Left lung (tissue), 10 donors: Measurements from ENCODE around the gene INPP1. TPM values are rescaled to one million over a fixed set of nuclear protein-coding genes. Genes with fewer than 3 reads are reported as not detected.

ENCODE experiments used
- ATAC-seq: fragments of 200-7000 bp; cut with Tn5 transposase; one replicate; pipeline ENCODE4 v1.9.1; 2020; ENCODE audit warnings: moderate library complexity
- DNase-seq, 4 donors: peaks; one replicate each; pipeline ENCODE4 v3.0.0-alpha.2; 2013 to 2020
- H3K27ac ChIP-seq, 2 donors: fragments of 200-600 bp; sonication (generic) in 1 of 2; one replicate each; pipeline versions ENCODE4 v1.5.0 to v1.8.0; 2020 to 2021
- H3K27me3 ChIP-seq, 2 donors: fragments of 200-600 bp; sonication (generic) in 1 of 2; one replicate each; pipeline versions ENCODE4 v1.5.0 to v1.8.0; 2020 to 2021
- H3K36me3 ChIP-seq, 2 donors: fragments of 200-600 bp; sonication (generic) in 1 of 2; one replicate each; pipeline versions ENCODE4 v1.5.0 to v1.8.0; 2020 to 2021
- H3K4me1 ChIP-seq, 2 donors: fragments of 200-600 bp; one replicate each; pipeline ENCODE4 v1.8.0; 2021
- H3K4me3 ChIP-seq, 2 donors: fragments of 200-600 bp; sonication (generic) in 1 of 2; one replicate each; pipeline versions ENCODE4 v1.5.0 to v1.8.0; 2020 to 2021; ENCODE audit warnings: mild to moderate bottlenecking in 1 of 2
- H3K9me3 ChIP-seq, 2 donors: fragments of 200-600 bp; sonication (generic) in 1 of 2; one replicate each; pipeline versions ENCODE4 v1.5.0 to v1.8.0; 2020 to 2021
- intact Hi-C, 2 donors: fragments of 100-400 bp; cut with DNase I; formaldehyde crosslinking; loops; one replicate each; pipeline versions ENCODE4 v1.11.2 to v1.14.2; 2022
- polyA plus RNA-seq, 6 donors: library from polyadenylated mRNA; unstranded; fragments of 120-200 nt; gene quantifications; one replicate each; pipeline ENCODE4 v1.2.1, GENCODE V29; 2013; ENCODE audit not compliant: insufficient read length in 6 of 6
- total RNA-seq, 2 donors: library from RNA; stranded (reverse); fragmentation: NEBNext Ultra II Directional; extraction: Animal tissue kit (Norgen Biotek cat#: 25700); gene quantifications; one replicate each; pipeline ENCODE4 v1.2.1, GENCODE V29; 2021
- TF ChIP-seq, protein P1 (sequence below), 2 donors: fragments of 200-600 bp; sonication (generic) in 1 of 2; IDR thresholded peaks; one replicate each; pipeline versions ENCODE4 v1.5.0 to v1.8.0; 2021; ENCODE audit warnings: antibody characterized with exemption in 2 of 2
- donor health status: DM: no; HTN: yes; CAD: no.
- donor health status: DM: no; HTN: no; CAD: no.

Gene INPP1
- total and polyA plus RNA-seq, 8 donors, result 21.0 to 35.2 (median 26.7) TPM

- no peak for ATAC-seq
Observed at GRCh38 chr2:190338453-190338852, 4.9 kb upstream of the INPP1 start.

DNA sequence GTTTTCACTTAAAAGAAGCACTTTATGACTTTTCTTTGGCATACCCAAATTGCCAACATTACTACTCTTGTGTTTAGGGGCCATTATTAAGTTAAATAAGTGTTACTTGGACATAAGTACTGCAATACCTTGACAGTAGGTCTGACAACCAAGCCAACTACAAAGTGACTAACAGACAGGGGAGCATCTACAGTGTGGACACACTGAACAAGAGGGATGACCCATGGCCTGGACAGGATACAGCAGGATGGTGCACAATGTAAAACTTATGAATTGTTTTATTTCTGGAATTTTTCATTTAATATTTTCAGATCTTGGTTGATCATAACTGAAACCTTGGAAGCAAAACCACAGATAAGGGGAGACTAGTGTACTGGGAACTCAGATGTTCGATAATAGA lies 4.0 kb upstream of the INPP1 start:
- Histone ChIP-seq H3K27ac (no peak overlapping the region), H3K4me1 (peaks cover 0 to 12% of the 10 kb centered on the region in 2 donors), H3K36me3 (no peaks in the 10 kb centered on the region), H3K4me3 (no peak overlapping the region), H3K27me3 (no peaks in the 10 kb centered on the region), H3K9me3 (no peaks in the 10 kb centered on the region)
- DNase-seq (no peak), ATAC-seq (no peak)
- TF ChIP-seq, protein P1, sequence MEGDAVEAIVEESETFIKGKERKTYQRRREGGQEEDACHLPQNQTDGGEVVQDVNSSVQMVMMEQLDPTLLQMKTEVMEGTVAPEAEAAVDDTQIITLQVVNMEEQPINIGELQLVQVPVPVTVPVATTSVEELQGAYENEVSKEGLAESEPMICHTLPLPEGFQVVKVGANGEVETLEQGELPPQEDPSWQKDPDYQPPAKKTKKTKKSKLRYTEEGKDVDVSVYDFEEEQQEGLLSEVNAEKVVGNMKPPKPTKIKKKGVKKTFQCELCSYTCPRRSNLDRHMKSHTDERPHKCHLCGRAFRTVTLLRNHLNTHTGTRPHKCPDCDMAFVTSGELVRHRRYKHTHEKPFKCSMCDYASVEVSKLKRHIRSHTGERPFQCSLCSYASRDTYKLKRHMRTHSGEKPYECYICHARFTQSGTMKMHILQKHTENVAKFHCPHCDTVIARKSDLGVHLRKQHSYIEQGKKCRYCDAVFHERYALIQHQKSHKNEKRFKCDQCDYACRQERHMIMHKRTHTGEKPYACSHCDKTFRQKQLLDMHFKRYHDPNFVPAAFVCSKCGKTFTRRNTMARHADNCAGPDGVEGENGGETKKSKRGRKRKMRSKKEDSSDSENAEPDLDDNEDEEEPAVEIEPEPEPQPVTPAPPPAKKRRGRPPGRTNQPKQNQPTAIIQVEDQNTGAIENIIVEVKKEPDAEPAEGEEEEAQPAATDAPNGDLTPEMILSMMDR (IDR thresholded peaks at IDR 0.05), result no peak
- intact Hi-C loops, result no loop called here

More at GRCh38 chr2:190338453-190338852, 4.9 kb upstream of the INPP1 start:
- H3K4me1 ChIP-seq, result peaks cover 0 to 10% of the 10 kb centered on the region in 2 donors
- TF ChIP-seq, protein P1 (IDR thresholded peaks at IDR 0.05), result no peak
- H3K9me3 ChIP-seq, result no peaks in the 10 kb centered on the region
- no peaks in the 10 kb centered on the region for H3K27me3 ChIP-seq
- H3K36me3 ChIP-seq, result no peaks in the 10 kb centered on the region
- H3K4me3 ChIP-seq, result no peak overlapping the region
- DNase-seq, result no peak
- no peak overlapping the region for H3K27ac ChIP-seq
- intact Hi-C loops, result no loop called here

- TF ChIP-seq, protein P1 (IDR thresholded peaks at IDR 0.05), result no peak
- no peak for ATAC-seq
- no peaks in the 10 kb centered on the region for H3K36me3 ChIP-seq
- DNase-seq, result no peak
- H3K4me3 ChIP-seq, result no peak overlapping the region
- peaks cover 5 to 19% of the 10 kb centered on the region in 2 donors for H3K4me1 ChIP-seq
- H3K27me3 ChIP-seq, result no peaks in the 10 kb centered on the region
- no peak overlapping the region for H3K27ac ChIP-seq
- intact Hi-C loops, result no loop called here
- no peaks in the 10 kb centered on the region for H3K9me3 ChIP-seq
Observed at GRCh38 chr2:190340369-190340768, 3.0 kb upstream of the INPP1 start.

- intact Hi-C loops, result no loop called here
- DNase-seq, result no peak
- Histone ChIP-seq H3K27ac (peak overlapping the region in 1 of 2 donors; percentile 94), H3K36me3 (no peaks in the 10 kb centered on the region), H3K4me3 (no peak overlapping the region), H3K27me3 (no peaks in the 10 kb centered on the region), H3K4me1 (peaks cover 5 to 32% of the 10 kb centered on the region in 2 donors), H3K9me3 (no peaks in the 10 kb centered on the region)
- TF ChIP-seq, protein P1 (IDR thresholded peaks at IDR 0.05), result no peak
- ATAC-seq, result no peak
Observed at GRCh38 chr2:190342611-190343010, 778 bp upstream of the INPP1 start.

DNA sequence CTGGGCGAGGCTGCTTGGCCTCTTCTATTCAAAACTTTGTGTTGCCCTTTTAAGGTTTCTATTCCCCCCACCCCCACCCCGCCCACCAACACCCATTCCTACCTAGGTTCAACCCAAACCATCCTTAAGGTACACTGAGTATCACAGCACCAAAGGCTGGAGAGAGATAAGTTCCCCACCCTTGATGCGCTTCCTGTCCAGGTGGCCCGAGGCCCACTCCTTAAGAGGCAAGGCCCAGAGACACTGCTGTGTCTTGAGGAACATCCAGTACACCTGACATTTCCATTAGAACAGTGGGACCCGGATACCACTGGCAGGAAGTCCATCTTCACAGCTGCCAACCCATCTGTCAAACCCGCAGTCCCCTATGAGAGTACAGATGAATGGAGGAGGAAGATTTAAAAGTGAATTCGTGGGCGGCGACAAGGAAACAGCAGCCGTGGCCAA lies 277 bp upstream of the INPP1 start:
- H3K4me3 ChIP-seq, result peak overlapping the region; percentile 66 to 72

More for the DNA sequence above, 277 bp upstream of the INPP1 start:
- no peaks in the 10 kb centered on the region for H3K36me3 ChIP-seq
- TF ChIP-seq, protein P1 (IDR thresholded peaks at IDR 0.05), result no peak
- H3K27me3 ChIP-seq, result no peaks in the 10 kb centered on the region
- H3K9me3 ChIP-seq, result no peaks in the 10 kb centered on the region
- intact Hi-C loops, result no loop called here
- H3K27ac ChIP-seq, result peak overlapping the region; percentile 85 to 94
- H3K4me1 ChIP-seq, result peaks cover 5 to 32% of the 10 kb centered on the region in 2 donors
- DNase-seq (no peak), ATAC-seq (no peak)
